Activated B cell treated with CpG ODN at 0.5 μM for 24 hours (primary cell): ENCODE data around the gene TGM6. TPM values are rescaled to one million over a fixed set of nuclear protein-coding genes. Genes with fewer than 3 reads are reported as not detected.

ENCODE experiments used
- ATAC-seq: fragments of 200-7000 bp; cut with Tn5 transposase; one replicate; pipeline ENCODE4 v1.10.0; 2021; ENCODE audit warnings: low read depth, mild to moderate bottlenecking, moderate library complexity
- CTCF ChIA-PET: fragments of 350-600 bp; sonication (Branson Sonifier 250); formaldehyde crosslinking; loops from one replicate; lab custom pipeline; 2021; ENCODE audit warnings: antibody characterized with exemption; lab: Charles Lee
- POLR2A ChIA-PET: fragments of 350-600 bp; sonication (Branson Sonifier 250); formaldehyde crosslinking; loops from one replicate; lab custom pipeline; 2021; ENCODE audit warnings: antibody characterized with exemption; lab: Charles Lee
- DNase-seq: peaks from one replicate; pipeline ENCODE4 v3.0.0; 2022
- H3K27ac Mint-ChIP-seq: one replicate; pipeline ENCODE4 v1.8.0; 2020; ENCODE audit warnings: mixed read lengths
- H3K27me3 Mint-ChIP-seq: one replicate; pipeline ENCODE4 v1.8.0; 2021; ENCODE audit warnings: mixed read lengths
- H3K36me3 Mint-ChIP-seq: one replicate; pipeline ENCODE4 v1.8.0; 2021; ENCODE audit warnings: low read depth, mixed read lengths
- H3K4me1 Mint-ChIP-seq: one replicate; pipeline ENCODE4 v1.8.0; 2021; ENCODE audit warnings: mixed read lengths
- H3K4me3 Mint-ChIP-seq: one replicate; pipeline ENCODE4 v1.8.0; 2020; ENCODE audit warnings: mild to moderate bottlenecking, mixed read lengths
- H3K9me3 Mint-ChIP-seq: one replicate; pipeline ENCODE4 v1.8.0; 2020; ENCODE audit warnings: mixed read lengths
- intact Hi-C: fragments of 100-400 bp; cut with micrococcal nuclease; formaldehyde crosslinking; loops from one replicate; pipeline ENCODE4 v1.15.1; 2024
- total RNA-seq: library from RNA; stranded (reverse); gene quantifications from 2 replicates; pipeline ENCODE4 v1.2.3, GENCODE V29; 2022
- TF ChIP-seq, protein P1 (sequence below): fragments of 200-600 bp; IDR thresholded peaks from one replicate; pipeline ENCODE4 v1.8.0; 2022; ENCODE audit warnings: antibody characterized with exemption, mild to moderate bottlenecking

The TGM6 gene
- total RNA-seq, 1 donor from 2014 or later = not detected

DNA sequence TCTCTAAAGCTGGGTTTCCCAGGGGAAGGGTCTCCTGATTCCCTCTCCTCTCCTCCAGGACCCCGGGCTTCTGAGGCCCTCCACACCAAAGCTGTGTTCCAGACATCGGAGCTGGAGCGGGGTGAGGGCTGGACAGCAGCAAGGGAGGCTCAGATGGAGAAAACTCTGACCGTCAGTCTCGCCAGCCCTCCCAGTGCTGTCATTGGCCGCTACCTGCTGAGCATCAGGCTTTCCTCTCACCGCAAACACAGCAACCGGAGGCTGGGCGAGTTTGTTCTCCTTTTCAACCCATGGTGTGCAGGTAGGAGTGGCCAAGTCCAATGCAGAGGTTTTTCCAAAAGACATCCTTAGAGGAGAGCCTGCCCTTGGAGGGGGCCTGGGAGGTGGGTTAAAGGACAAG lies 14.4 kb downstream of the TGM6 start:
- TF ChIP-seq, protein P1, sequence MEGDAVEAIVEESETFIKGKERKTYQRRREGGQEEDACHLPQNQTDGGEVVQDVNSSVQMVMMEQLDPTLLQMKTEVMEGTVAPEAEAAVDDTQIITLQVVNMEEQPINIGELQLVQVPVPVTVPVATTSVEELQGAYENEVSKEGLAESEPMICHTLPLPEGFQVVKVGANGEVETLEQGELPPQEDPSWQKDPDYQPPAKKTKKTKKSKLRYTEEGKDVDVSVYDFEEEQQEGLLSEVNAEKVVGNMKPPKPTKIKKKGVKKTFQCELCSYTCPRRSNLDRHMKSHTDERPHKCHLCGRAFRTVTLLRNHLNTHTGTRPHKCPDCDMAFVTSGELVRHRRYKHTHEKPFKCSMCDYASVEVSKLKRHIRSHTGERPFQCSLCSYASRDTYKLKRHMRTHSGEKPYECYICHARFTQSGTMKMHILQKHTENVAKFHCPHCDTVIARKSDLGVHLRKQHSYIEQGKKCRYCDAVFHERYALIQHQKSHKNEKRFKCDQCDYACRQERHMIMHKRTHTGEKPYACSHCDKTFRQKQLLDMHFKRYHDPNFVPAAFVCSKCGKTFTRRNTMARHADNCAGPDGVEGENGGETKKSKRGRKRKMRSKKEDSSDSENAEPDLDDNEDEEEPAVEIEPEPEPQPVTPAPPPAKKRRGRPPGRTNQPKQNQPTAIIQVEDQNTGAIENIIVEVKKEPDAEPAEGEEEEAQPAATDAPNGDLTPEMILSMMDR = no peak
- H3K9me3 Mint-ChIP-seq = no peaks in the 10 kb centered on the region
- no peak overlapping the region for H3K4me3 Mint-ChIP-seq
- no peak for DNase-seq
- H3K4me1 Mint-ChIP-seq = peaks cover 16% of the 10 kb centered on the region
- ChIA-PET CTCF (no interaction called here), POLR2A (no interaction called here)
- no peak for ATAC-seq
- intact Hi-C loops = no loop called here
- H3K27me3 Mint-ChIP-seq = no peaks in the 10 kb centered on the region
- no peaks in the 10 kb centered on the region for H3K36me3 Mint-ChIP-seq
- H3K27ac Mint-ChIP-seq = no peak overlapping the region

DNA sequence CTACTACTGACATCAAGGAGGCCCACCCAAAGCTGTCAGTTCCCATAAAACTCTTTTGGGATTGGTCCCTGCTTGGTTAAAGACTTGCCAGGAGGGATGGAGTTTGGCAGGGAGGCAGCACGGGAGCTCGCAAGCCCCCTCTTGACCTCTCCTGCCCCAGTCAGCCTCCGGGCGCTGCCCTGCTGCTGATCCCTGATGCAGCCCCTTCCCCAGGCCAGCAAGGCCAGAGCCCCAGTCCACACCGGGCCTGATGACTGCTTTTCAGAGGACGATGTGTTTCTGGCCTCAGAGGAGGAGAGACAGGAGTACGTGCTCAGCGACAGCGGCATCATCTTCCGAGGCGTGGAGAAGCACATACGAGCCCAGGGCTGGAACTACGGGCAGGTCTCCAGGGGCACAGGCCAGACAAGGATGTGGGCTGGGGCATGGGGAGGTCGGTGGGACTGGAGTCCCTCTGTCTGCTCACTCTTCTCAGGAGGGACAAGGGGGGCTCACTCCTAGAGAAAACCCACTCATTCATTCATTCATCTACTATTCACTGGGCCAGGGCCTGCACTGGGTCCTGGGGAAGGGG lies 15.6 kb downstream of the TGM6 start:
- H3K4me3 Mint-ChIP-seq = no peak overlapping the region
- no peak overlapping the region for H3K27ac Mint-ChIP-seq
- no peak for ATAC-seq
- H3K36me3 Mint-ChIP-seq = no peaks in the 10 kb centered on the region
- no peaks in the 10 kb centered on the region for H3K27me3 Mint-ChIP-seq
- intact Hi-C loops = no loop called here
- ChIA-PET CTCF (no interaction called here), POLR2A (no interaction called here)
- peaks cover 7% of the 10 kb centered on the region for H3K4me1 Mint-ChIP-seq
- TF ChIP-seq, protein P1 = no peak
- DNase-seq = no peak
- H3K9me3 Mint-ChIP-seq = no peaks in the 10 kb centered on the region

GRCh38 chr20:2397091-2397490 lies 16.4 kb downstream of the TGM6 start:
- Mint-ChIP-seq H3K36me3 (no peaks in the 10 kb centered on the region), H3K27me3 (no peaks in the 10 kb centered on the region), H3K4me3 (no peak overlapping the region), H3K9me3 (no peaks in the 10 kb centered on the region), H3K27ac (no peak overlapping the region), H3K4me1 (no peaks in the 10 kb centered on the region)
- TF ChIP-seq, protein P1 = no peak
- CTCF ChIA-PET = no interaction called here
- no peak for ATAC-seq
- POLR2A ChIA-PET = no interaction called here
- DNase-seq = no peak
- intact Hi-C loops = no loop called here

DNA sequence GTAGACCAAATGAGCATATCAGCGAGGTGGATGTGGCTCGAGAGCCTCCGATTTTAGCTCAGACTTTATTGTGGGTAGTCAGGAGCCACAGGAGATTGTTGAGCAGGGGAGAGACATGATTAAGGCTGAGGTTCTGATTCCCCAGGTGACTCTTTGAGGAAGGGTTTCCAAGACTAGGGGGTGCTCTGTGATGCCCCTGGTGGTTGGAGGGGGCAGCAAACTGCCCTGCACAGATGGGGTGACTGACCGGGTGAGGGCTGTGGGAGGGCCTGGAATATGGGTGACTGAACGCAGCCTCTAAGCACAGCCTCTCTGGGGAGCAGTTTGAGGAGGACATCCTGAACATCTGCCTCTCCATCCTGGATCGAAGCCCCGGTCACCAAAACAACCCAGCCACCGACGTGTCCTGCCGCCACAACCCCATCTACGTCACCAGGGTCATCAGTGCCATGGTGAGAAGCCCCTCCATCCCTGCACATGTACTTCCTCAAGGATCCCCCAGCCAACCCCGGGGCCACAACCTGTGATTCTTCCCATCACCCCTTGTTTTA lies 17.0 kb downstream of the TGM6 start:
- intact Hi-C loops = no loop called here
- ATAC-seq = no peak

GRCh38 chr20:2398449-2398848 lies 17.7 kb downstream of the TGM6 start:
- Mint-ChIP-seq H3K4me3 (no peak overlapping the region), H3K4me1 (no peaks in the 10 kb centered on the region), H3K36me3 (no peaks in the 10 kb centered on the region), H3K9me3 (no peaks in the 10 kb centered on the region), H3K27me3 (no peaks in the 10 kb centered on the region), H3K27ac (no peak overlapping the region)
- TF ChIP-seq, protein P1 = no peak
- ATAC-seq (no peak), DNase-seq (no peak)
- intact Hi-C loops = no loop called here
- ChIA-PET POLR2A (no interaction called here), CTCF (no interaction called here)

More for the DNA sequence above, 17.0 kb downstream of the TGM6 start:
- TF ChIP-seq, protein P1 = no peak
- Mint-ChIP-seq H3K36me3 (no peaks in the 10 kb centered on the region), H3K4me1 (no peaks in the 10 kb centered on the region), H3K4me3 (no peak overlapping the region), H3K27ac (no peak overlapping the region), H3K9me3 (no peaks in the 10 kb centered on the region), H3K27me3 (no peaks in the 10 kb centered on the region)
- ChIA-PET CTCF (no interaction called here), POLR2A (no interaction called here)
- DNase-seq = no peak
